Heart left ventricle (tissue), 16 donors: ENCODE measurements around the gene CAD. TPM values are rescaled to one million over a fixed set of nuclear protein-coding genes. Genes with fewer than 3 reads are reported as not detected.

ENCODE experiments used
- ATAC-seq, 4 donors: fragments of 200-7000 bp; cut with Tn5 transposase; one replicate each; pipeline ENCODE4 v1.9.1; 2020 to 2022; ENCODE audit warnings: moderate library complexity in 4 of 4, mild to moderate bottlenecking in 3 of 4, moderate number of reproducible peaks in 1 of 4
- DNase-seq, 5 donors: peaks; one replicate each; pipeline ENCODE4 v3.0.0-alpha.2; 2020
- H3K27ac ChIP-seq, 12 donors: fragments of 200-600 bp; sonication (generic) in 4 of 12; one replicate each; pipeline versions ENCODE4 v1.5.0 to v1.8.0; 2016 to 2022; ENCODE audit warnings: mild to moderate bottlenecking in 2 of 12
- H3K27me3 ChIP-seq, 9 donors: fragments of 200-600 bp; sonication (generic) in 2 of 9; one replicate each; pipeline versions ENCODE4 v1.5.1 to v1.8.0; 2016 to 2022; ENCODE audit warnings: mild to moderate bottlenecking in 3 of 9
- H3K36me3 ChIP-seq, 9 donors: fragments of 200-600 bp; sonication (generic) in 2 of 9; one replicate each; pipeline versions ENCODE4 v1.5.0 to v1.8.0; 2018 to 2022; ENCODE audit warnings: mild to moderate bottlenecking in 2 of 9
- H3K4me1 ChIP-seq, 12 donors: fragments of 200-600 bp; sonication (generic) in 4 of 12; one replicate each; pipeline versions ENCODE4 v1.5.0 to v1.8.0; 2016 to 2022; ENCODE audit warnings: mild to moderate bottlenecking in 3 of 12
- H3K4me3 ChIP-seq, 12 donors: fragments of 200-600 bp; sonication (generic) in 4 of 12; one replicate each; pipeline versions ENCODE4 v1.5.0 to v1.8.0; 2017 to 2022; ENCODE audit warnings: mild to moderate bottlenecking in 9 of 12, moderate library complexity in 4 of 12
- H3K9me3 ChIP-seq, 12 donors: fragments of 200-600 bp; sonication (generic) in 4 of 12; one replicate each; pipeline versions ENCODE4 v1.5.0 to v1.8.0; 2016 to 2022; ENCODE audit warnings: mild to moderate bottlenecking in 1 of 12
- CTCF ChIP-seq, 12 donors: fragments of 200-600 bp; sonication (generic) in 4 of 12; IDR thresholded peaks; one replicate each; pipeline versions ENCODE4 v1.5.0 to v1.8.0; 2018 to 2022; ENCODE audit warnings: antibody characterized with exemption in 12 of 12, mild to moderate bottlenecking in 5 of 12
- POLR2A ChIP-seq, 2 donors: fragments of 450-650 bp; IDR thresholded peaks; one replicate each; pipeline ENCODE4 v1.6.1; 2017; ENCODE audit warnings: antibody characterized with exemption in 2 of 2, mild to moderate bottlenecking in 2 of 2, moderate library complexity in 2 of 2
- WGBS, 4 donors: extraction: QIAGEN DNeasy Blood & Tissue Kit in 2 of 4; methylation state at CpG; one replicate each; pipeline versions ENCODE4 v1.1.5 to v1.1.7; 2013 to 2018; 5-methylcytosine and 5-hydroxymethylcytosine counted together
- intact Hi-C, 10 donors: fragments of 100-400 bp; cut with DNase I; formaldehyde crosslinking; loops; one replicate each; pipeline versions ENCODE4 v1.11.1 to v1.14.2; 2022
- polyA plus RNA-seq, 2 donors: library from polyadenylated mRNA; stranded (reverse); fragments of 200-250 nt; gene quantifications; one replicate each; pipeline ENCODE4 v1.2.3, GENCODE V29; 2013
- total RNA-seq, 9 donors: library from RNA; depleted of rRNA in 2 of 9; stranded (reverse); fragments of >200 nt in 2 of 9; fragmentation: NEBNext Ultra II Directional in 3 of 9; extraction: Animal tissue kit (Norgen Biotek cat#: 25700) in 3 of 9; gene quantifications; one replicate each; pipeline versions ENCODE4 v1.1.0 to v1.2.4, GENCODE V29; 2016 to 2023
- donor health status: ischemic (EF 13 %, LVEDD 7.1; RV severe dilation, severe dysfunction).
- donor health status: healthy with polysubstance abuse.
- donor health status: DM: no; HTN: yes; CAD: no.
- donor health status: DM: no; HTN: no; CAD: no.
- donor health status: ischemic (EF 25% LVEDD 6.9; RV normal size, moderate dysfunction).
- donor health status: ischemic (EF 25% LVEDD 5.7; RV mildly dilated, moderate dysfunction).
- donor health status: healthy.
- donor health status: DM: yes; HTN: yes; CAD: no.
- donor health status: ischemic (EF 35%, LVEDD 5.7; RV mildly dilated, moderate dysfunction).
- donor health status: nonischemic (EF 11% LVEDD 7.7; RV severe dilation, severe dysfunction).
- donor health status: DM: yes; HTN: yes; CAD: no.
- donor health status: PGD.
- donor health status: ischemic (EF 29% LVEDD 5.4; RV normal size, mild dysfunction).
- donor health status: nonischemic (EF 23%, LVEDD 6.1; RV moderate dilation, normal function).

CAD gene
- total and polyA plus RNA-seq, 11 donors = 3.2 to 14.2 (median 6.7) TPM

- 0 to 1% (median 1%) methylated on average over 19 to 96 of the region's 96 CpGs for WGBS, 4 donors
- peak; percentile 74 to 81 (median 78) for ATAC-seq
- peak within 1 kb of the TSS; percentile 33 to 81 (median 62) for H3K4me3 ChIP-seq
- H3K4me1 ChIP-seq = peaks cover 0 to 43% (median 26%) of the 10 kb centered on the region in 12 donors
- peaks cover 21 to 92% (median 38%) of the 10 kb centered on the region in 9 donors for H3K27me3 ChIP-seq
- no peaks in the 10 kb centered on the region for H3K36me3 ChIP-seq
- intact Hi-C loops = loop anchor here in 3 of 10 donors (2.0 to 5.0 kb wide), 2 partner anchors 18 to 40 kb away; no protein-coding TSS in a partner anchor
- DNase-seq = peak; percentile 73 to 86 (median 75)
- H3K9me3 ChIP-seq = no peaks in the 10 kb centered on the region
- H3K27ac ChIP-seq = peak within 1 kb of the TSS in 3 of 12 donors; percentile 18 to 80 (median 57)
- TF ChIP-seq POLR2A (IDR thresholded peaks at IDR 0.05) (no peak), CTCF (IDR thresholded peaks at IDR 0.05) (peak in 1 of 12 donors; percentile 19)
These were observed 45.5 kb downstream of the CAD start, which contains the start of gene SLC30A3 for GRCh38 chr2:27262379-27263286. SLC30A3 (minus strand) TSS chr2:27263047; CDS start chr2:27262906, 141 bp downstream.

GRCh38 chr2:27263287-27264252, 46.4 kb downstream of the CAD start:
- Histone ChIP-seq H3K36me3 (no peaks in the 10 kb centered on the region), H3K27me3 (peaks cover 17 to 82% (median 38%) of the 10 kb centered on the region in 9 donors), H3K27ac (peak overlapping the region in 3 of 12 donors; percentile 57 to 80 (median 60)), H3K4me3 (peak overlapping the region; percentile 33 to 81 (median 62)), H3K9me3 (no peaks in the 10 kb centered on the region), H3K4me1 (peaks cover 0 to 43% (median 26%) of the 10 kb centered on the region in 12 donors)
- no peak for TF ChIP-seq CTCF (IDR thresholded peaks at IDR 0.05)
- no peak for TF ChIP-seq POLR2A (IDR thresholded peaks at IDR 0.05)
- WGBS, 4 donors = 1 to 2% (median 2%) methylated on average over 30 to 46 of the region's 46 CpGs
- no peak for ATAC-seq
- no peak for DNase-seq
- intact Hi-C loops = loop anchor here in 4 of 10 donors (2.0 to 5.0 kb wide), 2 partner anchors 17 to 39 kb away; no protein-coding TSS in a partner anchor

- WGBS, 4 donors = 0 to 3% (median 1%) methylated on average over 29 to 38 of the region's 38 CpGs
- H3K9me3 ChIP-seq = no peaks in the 10 kb centered on the region
- TF ChIP-seq CTCF (IDR thresholded peaks at IDR 0.05) (no peak), POLR2A (IDR thresholded peaks at IDR 0.05) (no peak)
- peaks cover 0 to 43% (median 26%) of the 10 kb centered on the region in 12 donors for H3K4me1 ChIP-seq
- ATAC-seq = peak; percentile 29 to 64 (median 43)
- H3K36me3 ChIP-seq = no peaks in the 10 kb centered on the region
- DNase-seq = no peak
- intact Hi-C loops = loop anchor here in 3 of 10 donors (2.0 to 5.0 kb wide), 2 partner anchors 16 to 38 kb away; no protein-coding TSS in a partner anchor
- peaks cover 17 to 75% (median 38%) of the 10 kb centered on the region in 9 donors for H3K27me3 ChIP-seq
- peak overlapping the region; percentile 10 to 81 (median 62) for H3K4me3 ChIP-seq
- peak overlapping the region in 9 of 12 donors; percentile 17 to 80 (median 57) for H3K27ac ChIP-seq
These were observed 47.1 kb downstream of the CAD start for GRCh38 chr2:27264253-27264752.
